Activated T-helper 1 cell treated with anti-CD3 and anti-CD28 coated beads, Interleukin-12 subunit alpha, Interleukin-12 subunit beta, Interleukin-2, Interleukin-4 antibody, amounts not matched to agents 30 ng/mL and 10 ng/mL and 1 ng/mL, durations not matched to agents 14 hours and 24 hours and 36 hours (primary cell): ENCODE results near the gene FOXRED2. TPM values are rescaled to one million over a fixed set of nuclear protein-coding genes. Genes with fewer than 3 reads are reported as not detected.

Experiments used
- DNase-seq: peaks from one replicate; pipeline ENCODE4 v3.0.0; 2021; ENCODE audit warnings: low spot score
- H3K27ac Mint-ChIP-seq: one replicate; pipeline ENCODE4 v1.8.0; 2021; ENCODE audit warnings: mild to moderate bottlenecking, mixed read lengths
- H3K27me3 Mint-ChIP-seq: one replicate; pipeline ENCODE4 v1.8.0; 2022; ENCODE audit warnings: mild to moderate bottlenecking, moderate library complexity, mixed read lengths; ENCODE audit not compliant: insufficient read depth
- H3K36me3 Mint-ChIP-seq: one replicate; pipeline ENCODE4 v1.8.0; 2021; ENCODE audit warnings: low read depth, mixed read lengths
- H3K4me1 Mint-ChIP-seq: one replicate; pipeline ENCODE4 v1.8.0; 2021; ENCODE audit warnings: low read depth, mixed read lengths
- H3K4me3 Mint-ChIP-seq: one replicate; pipeline ENCODE4 v1.8.0; 2021; ENCODE audit warnings: mild to moderate bottlenecking, moderate library complexity, mixed read lengths
- H3K9me3 Mint-ChIP-seq: one replicate; pipeline ENCODE4 v1.8.0; 2021; ENCODE audit warnings: mixed read lengths
- intact Hi-C: fragments of 100-400 bp; cut with micrococcal nuclease; formaldehyde crosslinking; loops from one replicate; pipeline ENCODE4 v1.15.1; 2024
- total RNA-seq: library from RNA; stranded (reverse); gene quantifications from 2 replicates; pipeline ENCODE4 v1.2.3, GENCODE V29; 2022

FOXRED2 gene
- total RNA-seq, 1 donor from 2014 or later, result 22.3 TPM

DNA sequence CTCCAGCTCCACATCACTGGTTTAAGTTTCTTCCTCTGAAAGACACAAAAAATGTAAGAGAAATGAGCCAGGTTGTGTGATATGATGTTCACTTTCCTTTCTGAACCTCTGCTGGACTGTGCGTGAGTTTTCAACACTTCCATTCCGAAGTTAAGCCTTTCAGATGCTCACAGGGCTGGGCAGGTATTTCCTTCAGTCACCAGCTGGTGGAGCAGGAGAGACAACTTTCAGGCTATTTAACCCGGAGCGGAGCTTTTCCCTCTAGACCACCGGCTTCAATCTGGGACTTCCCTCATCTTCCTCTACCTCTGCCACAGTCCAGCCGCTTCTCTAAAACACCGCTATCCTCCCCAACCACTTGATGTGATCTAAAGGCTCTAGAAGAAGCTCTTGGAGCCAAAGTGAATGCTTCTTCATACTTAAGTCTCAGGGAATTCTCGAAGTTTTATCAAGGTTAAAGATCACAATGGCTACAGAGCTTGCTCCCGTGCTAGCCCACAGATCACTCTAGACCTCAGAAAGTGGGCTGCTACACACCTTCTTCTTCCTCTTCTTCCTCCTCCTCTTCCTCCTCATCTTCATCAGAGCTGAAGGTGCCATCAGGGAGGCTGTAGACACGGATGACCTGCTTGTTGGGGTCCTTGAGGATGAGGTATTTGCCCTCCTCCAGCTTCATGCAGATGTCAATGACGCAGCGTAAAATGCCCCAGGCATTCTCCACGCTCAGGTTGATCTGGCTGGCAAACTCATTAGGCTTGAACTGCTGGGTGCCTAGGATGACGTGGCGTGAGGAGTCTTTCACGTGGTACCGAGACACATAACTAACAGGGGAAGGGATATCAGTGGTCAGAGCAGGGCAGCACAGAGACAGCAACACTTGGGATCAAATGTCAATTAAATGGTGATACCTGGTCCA lies 4.4 kb upstream of the FOXRED2 start:
- no peaks in the 10 kb centered on the region for H3K27me3 Mint-ChIP-seq
- intact Hi-C loops, result no loop called here
- H3K9me3 Mint-ChIP-seq, result no peaks in the 10 kb centered on the region
- H3K27ac Mint-ChIP-seq, result peak overlapping the region; percentile 46
- H3K36me3 Mint-ChIP-seq, result peaks cover 49% of the 10 kb centered on the region
- no peak for DNase-seq
- peaks cover 14% of the 10 kb centered on the region for H3K4me1 Mint-ChIP-seq
- no peak overlapping the region for H3K4me3 Mint-ChIP-seq

DNA sequence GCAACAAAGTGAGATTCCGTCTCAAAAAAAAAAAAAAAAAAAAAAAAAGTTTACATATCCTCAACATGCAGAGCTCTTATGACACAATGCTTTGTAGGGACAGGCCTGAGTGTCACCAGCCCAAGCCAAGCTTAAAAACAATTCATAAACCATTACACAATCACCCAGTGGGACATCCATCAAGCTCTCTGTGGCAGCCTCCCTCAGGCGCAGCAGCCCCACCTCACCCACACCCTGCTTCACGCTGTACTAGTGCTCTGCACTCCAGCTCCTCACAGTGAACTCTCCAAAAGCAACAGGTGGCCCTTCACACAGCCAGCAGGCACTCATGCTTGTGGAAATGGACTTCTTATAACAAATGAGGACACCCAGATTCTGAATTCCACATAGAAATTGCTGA lies 3.5 kb upstream of the FOXRED2 start:
- Mint-ChIP-seq H3K36me3 (peaks cover 40% of the 10 kb centered on the region), H3K27me3 (no peaks in the 10 kb centered on the region), H3K4me3 (no peak overlapping the region), H3K27ac (no peak overlapping the region), H3K9me3 (no peaks in the 10 kb centered on the region), H3K4me1 (peaks cover 14% of the 10 kb centered on the region)
- intact Hi-C loops, result no loop called here
- no peak for DNase-seq

- H3K27ac Mint-ChIP-seq, result no peak overlapping the region
These were observed 724 bp upstream of the FOXRED2 start for GRCh38 chr22:36507518-36508010.

GRCh38 chr22:36505998-36506635 lies 723 bp downstream of the FOXRED2 start:
- Mint-ChIP-seq H3K9me3 (no peaks in the 10 kb centered on the region), H3K4me1 (peaks cover 14% of the 10 kb centered on the region), H3K4me3 (peak overlapping the region; percentile 74), H3K36me3 (peaks cover 9% of the 10 kb centered on the region), H3K27ac (no peak overlapping the region), H3K27me3 (no peaks in the 10 kb centered on the region)
- no peak for DNase-seq
- intact Hi-C loops, result loop anchor here (2.0 kb wide), 1 partner anchor 51 kb away; no protein-coding TSS in a partner anchor

More at GRCh38 chr22:36507518-36508010, 724 bp upstream of the FOXRED2 start:
- DNase-seq, result no peak
- peaks cover 19% of the 10 kb centered on the region for H3K4me1 Mint-ChIP-seq
- intact Hi-C loops, result loop anchor here (1.0 to 2.0 kb wide), 5 partner anchors 22 to 269 kb away; partner anchors contain the start of genes APOL2, EIF3D and IFT27
- H3K27me3 Mint-ChIP-seq, result no peaks in the 10 kb centered on the region
- H3K4me3 Mint-ChIP-seq, result peak overlapping the region; percentile 45
- H3K9me3 Mint-ChIP-seq, result no peaks in the 10 kb centered on the region
- peaks cover 21% of the 10 kb centered on the region for H3K36me3 Mint-ChIP-seq

GRCh38 chr22:36497910-36498665 lies 8.8 kb downstream of the FOXRED2 start:
- no peak for DNase-seq
- Mint-ChIP-seq H3K27me3 (no peaks in the 10 kb centered on the region), H3K36me3 (peaks cover 1% of the 10 kb centered on the region), H3K27ac (no peak overlapping the region), H3K9me3 (no peaks in the 10 kb centered on the region), H3K4me3 (no peak overlapping the region), H3K4me1 (peaks cover 8% of the 10 kb centered on the region)
- intact Hi-C loops, result no loop called here

- Mint-ChIP-seq H3K36me3 (peaks cover 10% of the 10 kb centered on the region), H3K27ac (peak overlapping the region; percentile 34), H3K4me3 (no peak overlapping the region), H3K4me1 (peaks cover 8% of the 10 kb centered on the region), H3K9me3 (no peaks in the 10 kb centered on the region), H3K27me3 (no peaks in the 10 kb centered on the region)
- intact Hi-C loops, result no loop called here
- no peak for DNase-seq
These were observed 13.1 kb downstream of the FOXRED2 start for GRCh38 chr22:36493690-36494110.

DNA sequence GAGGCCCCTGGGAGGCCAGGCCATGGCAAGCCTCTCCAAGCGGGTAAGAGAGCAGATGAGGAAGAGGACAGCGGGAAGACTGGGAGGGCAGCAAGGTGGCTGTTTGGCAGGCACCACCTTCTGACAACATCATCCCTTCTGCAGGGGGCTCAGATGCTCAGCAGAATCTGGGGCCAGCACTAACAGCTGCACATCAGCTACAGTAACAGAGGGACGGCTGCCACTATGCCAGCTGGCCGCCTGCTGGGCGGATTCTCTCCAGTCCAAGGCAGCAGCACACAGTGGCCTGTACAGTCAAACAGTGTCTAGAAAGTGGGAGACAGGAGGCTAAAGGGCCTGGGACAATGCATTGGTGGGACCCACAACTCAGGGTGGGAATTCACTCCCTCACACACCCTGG lies 14.7 kb downstream of the FOXRED2 start:
- Mint-ChIP-seq H3K36me3 (peaks cover 12% of the 10 kb centered on the region), H3K27me3 (no peaks in the 10 kb centered on the region), H3K27ac (no peak overlapping the region), H3K9me3 (peaks cover 4% of the 10 kb centered on the region), H3K4me3 (no peak overlapping the region), H3K4me1 (peaks cover 8% of the 10 kb centered on the region)
- intact Hi-C loops, result no loop called here
- no peak for DNase-seq

DNA sequence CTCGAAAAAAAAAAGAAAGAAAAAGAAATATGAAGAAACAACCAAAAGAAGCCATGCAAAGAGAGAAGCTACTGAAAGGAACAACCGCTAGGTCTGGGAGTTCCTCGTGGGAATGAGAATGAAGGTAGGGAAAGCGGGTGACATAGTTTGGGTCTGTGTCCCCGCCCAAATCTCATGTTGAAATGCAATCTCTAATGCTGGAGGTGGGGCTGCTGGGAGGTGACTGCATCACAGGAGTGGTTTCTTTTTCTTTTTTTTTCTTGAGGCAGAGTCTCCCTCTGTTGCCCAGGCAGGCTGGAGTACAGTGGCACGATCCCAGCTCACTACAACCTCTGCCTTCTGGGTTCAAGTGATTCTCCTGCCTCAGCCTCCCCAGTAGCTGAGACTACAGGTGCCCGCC lies 15.7 kb downstream of the FOXRED2 start:
- no peak overlapping the region for H3K27ac Mint-ChIP-seq
- no peak for DNase-seq
- H3K4me1 Mint-ChIP-seq, result peaks cover 14% of the 10 kb centered on the region
- H3K36me3 Mint-ChIP-seq, result peaks cover 13% of the 10 kb centered on the region
- H3K27me3 Mint-ChIP-seq, result no peaks in the 10 kb centered on the region
- intact Hi-C loops, result no loop called here
- H3K4me3 Mint-ChIP-seq, result no peak overlapping the region
- H3K9me3 Mint-ChIP-seq, result peaks cover 7% of the 10 kb centered on the region

GRCh38 chr22:36486619-36487384 lies 20.0 kb downstream of the FOXRED2 start:
- H3K4me3 Mint-ChIP-seq, result no peak overlapping the region
- intact Hi-C loops, result loop anchor here (1.0 to 10.0 kb wide), 2 partner anchors 249 to 322 kb away; partner anchors contain the start of gene APOL3
- peaks cover 6% of the 10 kb centered on the region for H3K4me1 Mint-ChIP-seq
- H3K9me3 Mint-ChIP-seq, result peaks cover 7% of the 10 kb centered on the region
- no peak overlapping the region for H3K27ac Mint-ChIP-seq
- H3K36me3 Mint-ChIP-seq, result peaks cover 7% of the 10 kb centered on the region
- no peaks in the 10 kb centered on the region for H3K27me3 Mint-ChIP-seq
- DNase-seq, result peak; percentile 39

DNA sequence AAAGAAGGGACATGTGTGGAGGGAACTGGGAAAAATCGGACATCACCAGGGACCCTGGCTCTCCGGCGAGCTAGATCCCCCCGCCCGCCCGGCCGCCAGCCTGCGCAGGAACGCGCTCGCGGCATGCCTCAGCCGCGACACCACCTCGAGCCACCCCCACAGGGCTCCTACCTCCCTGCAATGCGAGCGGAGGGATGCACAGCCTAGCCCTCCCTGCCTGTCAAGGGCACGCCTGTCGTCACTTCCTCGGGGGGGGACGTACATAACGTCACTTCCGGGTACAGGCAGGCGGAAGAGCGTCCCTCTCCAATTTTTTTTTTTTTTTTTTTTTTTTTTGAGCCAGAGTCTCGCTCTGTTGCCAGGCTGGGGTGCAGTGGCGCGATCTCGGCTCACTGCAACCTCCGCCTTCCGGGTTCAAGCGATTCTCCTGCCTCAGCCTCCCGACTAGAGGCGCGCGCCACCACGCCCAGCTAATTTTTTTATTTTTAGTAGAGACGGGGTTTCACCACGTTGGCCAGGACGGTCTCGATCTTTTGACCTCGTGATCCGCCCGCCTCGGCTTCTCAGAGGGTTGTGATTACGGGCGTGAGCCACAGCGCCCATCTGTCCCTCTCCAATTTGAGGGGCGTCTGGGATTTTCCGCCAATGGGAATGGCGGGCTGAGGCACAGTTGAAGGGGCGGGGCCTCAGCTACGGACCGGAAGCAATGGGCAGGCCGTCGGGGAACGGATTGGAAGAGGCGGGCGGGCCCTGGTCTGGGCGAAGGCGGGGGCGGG lies 25.3 kb downstream of the FOXRED2 start, which contains the start of gene TXN2:
TSS of gene TXN2 (minus strand) at position 248 of the 776 bp plus-strand sequence. CDS start 803 bp downstream, outside the sequence.
- Mint-ChIP-seq H3K4me3 (peak within 1 kb of the TSS; percentile 97), H3K27me3 (peaks cover 1% of the 10 kb centered on the region)

GRCh38 chr22:36480941-36481392 lies 25.9 kb downstream of the FOXRED2 start:
- intact Hi-C loops, result loop anchor here (1.0 to 10.0 kb wide), 6 partner anchors 26 to 316 kb away; partner anchors contain the start of genes APOL3 and EIF3D
- Mint-ChIP-seq H3K36me3 (peaks cover 10% of the 10 kb centered on the region), H3K4me1 (peaks cover 9% of the 10 kb centered on the region), H3K27ac (peak overlapping the region; percentile 92), H3K9me3 (no peaks in the 10 kb centered on the region), H3K27me3 (peaks cover 1% of the 10 kb centered on the region), H3K4me3 (peak overlapping the region; percentile 97)
- no peak for DNase-seq

More for the DNA sequence above, 25.3 kb downstream of the FOXRED2 start, which contains the start of gene TXN2:
- Mint-ChIP-seq H3K9me3 (no peaks in the 10 kb centered on the region), H3K4me1 (peaks cover 12% of the 10 kb centered on the region), H3K27ac (peak within 1 kb of the TSS; percentile 92), H3K36me3 (peaks cover 6% of the 10 kb centered on the region)
- DNase-seq, result peak; percentile 91
- intact Hi-C loops, result loop anchor here (1.0 to 10.0 kb wide), 8 partner anchors 26 to 317 kb away; partner anchors contain the start of genes APOL3, EIF3D and FOXRED2
